Measurements from ENCODE around the gene TMEM106A. TPM values are rescaled to one million over a fixed set of nuclear protein-coding genes. Genes with fewer than 3 reads are reported as not detected.
A peak's percentile ranks its signal among the peaks of the same experiment; 100 is the strongest.
"Not testable (repeated sequence)": the region's sequence is repeated elsewhere in the genome, so short reads cannot be mapped to it uniquely, and the experiment has no call there.

TMEM106A gene
- total and polyA plus RNA-seq, 4 donors: 4.3 to 22.4 (median 10.0) TPM

GRCh38 chr17:43240596-43241352, 29.1 kb downstream of the TMEM106A start:
- not testable (repeated sequence) for H3K9ac ChIP-seq (ENCODE audit: insufficient read depth in 1 of 2, low read length in 2 of 2); DNase-seq; H3K4me3 ChIP-seq; H3K27me3 ChIP-seq (ENCODE audit: control insufficient read depth in 3 of 3, insufficient read depth in 3 of 3, low read length in 2 of 3); H3K9me3 ChIP-seq (ENCODE audit: control insufficient read depth in 4 of 4, insufficient read depth in 3 of 4, low read length in 3 of 4); ATAC-seq (ENCODE audit: insufficient read depth, low FRiP score); H3K36me3 ChIP-seq (ENCODE audit: control insufficient read depth in 4 of 4, insufficient read depth in 4 of 4, low read length in 4 of 4); H3K4me1 ChIP-seq (ENCODE audit: control insufficient read depth in 5 of 5, insufficient read depth in 5 of 5, low read length in 5 of 5)
- peak overlapping the region in 1 of 2 donors; percentile 66 for H3K27ac ChIP-seq (ENCODE audit: low read depth in 1 of 2, low read length in 1 of 2)
- 0% methylated on average over 3 of the region's 34 CpGs; no CpG with 5 or more reads in 1 of the 2 donors for WGBS, 2 donors

GRCh38 chr17:43246456-43246855, 34.8 kb downstream of the TMEM106A start:
- H3K4me3 ChIP-seq, DNase-seq: not testable (repeated sequence)
- 0 to 4% methylated on average over 11 to 12 of the region's 23 CpGs for WGBS, 2 donors

More at GRCh38 chr17:43246456-43246855, 34.8 kb downstream of the TMEM106A start:
- H3K4me1 ChIP-seq (ENCODE audit: control insufficient read depth in 5 of 5, insufficient read depth in 5 of 5, low read length in 5 of 5); ATAC-seq (ENCODE audit: insufficient read depth, low FRiP score); H3K36me3 ChIP-seq (ENCODE audit: control insufficient read depth in 4 of 4, insufficient read depth in 4 of 4, low read length in 4 of 4); H3K9me3 ChIP-seq (ENCODE audit: control insufficient read depth in 4 of 4, insufficient read depth in 3 of 4, low read length in 3 of 4); H3K27ac ChIP-seq (ENCODE audit: low read depth in 1 of 2, low read length in 1 of 2); H3K9ac ChIP-seq (ENCODE audit: insufficient read depth in 1 of 2, low read length in 2 of 2); H3K27me3 ChIP-seq (ENCODE audit: control insufficient read depth in 3 of 3, insufficient read depth in 3 of 3, low read length in 2 of 3): not testable (repeated sequence)

Small RNA genes within 50 kb of the gene (small RNA-seq; reads per million reads assigned to genes)
- gene AC060780.2 (ENCODE audit: low replicate concordance) (not detected), gene AC060780.3 (ENCODE audit: low replicate concordance) (not detected), gene RF00004 (ENCODE audit: low replicate concordance) (not detected), gene RNU2-1 (ENCODE audit: low replicate concordance) (not detected)

Other genes starting within 250 kb of the TMEM106A start
- gene AARSD1, start 247.4 kb upstream of the TMEM106A start, total RNA-seq: 10 to 100 TPM; 27.6 to 39.8 TPM
- 10 to 100 TPM; 34.4 to 57.0 TPM for gene AARSD1, start 247.4 kb upstream of the TMEM106A start, polyA plus RNA-seq
- gene PTGES3L, start 231.8 kb upstream of the TMEM106A start, total RNA-seq: 1 to 10 TPM; 1.1 to 1.8 TPM
- under 1 TPM; 0.43 to 0.69 TPM for gene PTGES3L, start 231.8 kb upstream of the TMEM106A start, polyA plus RNA-seq
- gene RUNDC1, start 231.3 kb upstream of the TMEM106A start, total RNA-seq: 10 to 100 TPM; 12.7 to 16.7 TPM
- 1 to 10 TPM; 8.1 to 8.7 TPM for gene RUNDC1, start 231.3 kb upstream of the TMEM106A start, polyA plus RNA-seq
- gene RPL27, start 213.5 kb upstream of the TMEM106A start, total RNA-seq: 100 to 1,000 TPM; 665 to 826 TPM
- gene RPL27, start 213.5 kb upstream of the TMEM106A start, polyA plus RNA-seq: 1,000 to 10,000 TPM; 2,343 to 3,245 TPM
- gene IFI35, start 205.1 kb upstream of the TMEM106A start, total RNA-seq: 10 to 100 TPM; 18.8 to 40.6 TPM
- gene IFI35, start 205.1 kb upstream of the TMEM106A start, polyA plus RNA-seq: 10 to 100 TPM; 36.7 to 60.3 TPM
- gene VAT1, start 189.5 kb upstream of the TMEM106A start, total RNA-seq: 100 to 1,000 TPM in 1 of 2 donors, 10 to 100 TPM in 1; 62.3 to 255 TPM
- gene VAT1, start 189.5 kb upstream of the TMEM106A start, polyA plus RNA-seq: 100 to 1,000 TPM in 1 of 2 donors, 10 to 100 TPM in 1; 80.2 to 162 TPM
- 1 to 10 TPM in 1 of 2 donors, under 1 TPM in 1; 0.34 to 1.3 TPM for gene RND2, start 186.6 kb upstream of the TMEM106A start, total RNA-seq
- gene RND2, start 186.6 kb upstream of the TMEM106A start, polyA plus RNA-seq: under 1 TPM; 0.25 to 0.51 TPM
- gene BRCA1, start 86.5 kb upstream of the TMEM106A start, total RNA-seq: 10 to 100 TPM in 1 of 2 donors, 1 to 10 TPM in 1; 9.0 to 15.7 TPM
- gene BRCA1, start 86.5 kb upstream of the TMEM106A start, polyA plus RNA-seq: 1 to 10 TPM; 2.0 to 3.1 TPM
- gene NBR1, start 40.7 kb upstream of the TMEM106A start, total RNA-seq: 100 to 1,000 TPM in 1 of 2 donors, 10 to 100 TPM in 1; 59.4 to 127 TPM
- 10 to 100 TPM; 25.5 to 41.3 TPM for gene NBR1, start 40.7 kb upstream of the TMEM106A start, polyA plus RNA-seq
- 1 to 10 TPM in 1 of 2 donors, not detected in 1; 1.4 TPM for gene CCDC200, start 16.7 kb downstream of the TMEM106A start, total RNA-seq
- under 1 TPM; 0.14 to 0.31 TPM for gene CCDC200, start 16.7 kb downstream of the TMEM106A start, polyA plus RNA-seq
- gene RNU2-1, start 22.1 kb downstream of the TMEM106A start, total RNA-seq: 1,000 to 10,000 TPM in 1 of 2 donors, not detected in 1; 5,157 TPM
- gene RNU2-1, start 22.1 kb downstream of the TMEM106A start, polyA plus RNA-seq: not detected
- gene ARL4D, start 187.1 kb downstream of the TMEM106A start, total RNA-seq: 10 to 100 TPM; 10.3 to 16.6 TPM
- gene ARL4D, start 187.1 kb downstream of the TMEM106A start, polyA plus RNA-seq: 10 to 100 TPM; 16.2 to 37.8 TPM

Measured in lung (tissue), 11 donors.